K562 (cell line): ENCODE results near the gene FRRS1L. TPM values are rescaled to one million over a fixed set of nuclear protein-coding genes. Genes with fewer than 3 reads are reported as not detected.

Experiments
- C11orf30 ChIP-seq: fragments of 450-650 bp; IDR thresholded peaks from 2 replicates; pipeline ENCODE4 v1.6.1; 2016; ENCODE audit warnings: low read depth, mild to moderate bottlenecking
- COPS2 ChIP-seq: fragments of 450-650 bp; conservative IDR thresholded peaks from 2 replicates; pipeline ENCODE4 v1.6.1; 2016; ENCODE audit warnings: mild to moderate bottlenecking, moderate library complexity
- FOXP4 ChIP-seq: sonication (generic); formaldehyde crosslinking; IDR thresholded peaks from 2 replicates; pipeline ENCODE4 v1.8.0; 2022; ENCODE audit warnings: mild to moderate bottlenecking, missing genetic modification reagents, borderline replicate concordance
- GABPB2 ChIP-seq: fragments of 250-450 bp; sonication (Bioruptor Pico); conservative IDR thresholded peaks from 2 replicates; pipeline ENCODE4 v1.5.1; 2021; ENCODE audit warnings: mild to moderate bottlenecking
- HLTF ChIP-seq: fragments of 450-650 bp; IDR thresholded peaks from 2 replicates; pipeline ENCODE4 v1.6.1; 2016
- KDM1A ChIP-seq, 2 experiments: fragments of 450-650 bp; IDR thresholded peaks; 2 replicates each; pipeline ENCODE4 v1.6.1; 2016; ENCODE audit warnings: mild to moderate bottlenecking in 2 of 2
- NCOA2 ChIP-seq, 2 experiments: fragments of 450-650 bp; IDR thresholded peaks; 2 replicates each; pipeline ENCODE4 v1.6.1; 2018; ENCODE audit warnings: mild to moderate bottlenecking in 2 of 2, moderate library complexity in 1 of 2; ENCODE audit not compliant: partially characterized antibody in 2 of 2
- PRPF4 ChIP-seq: fragments of 200-400 bp; formaldehyde crosslinking; IDR thresholded peaks from one replicate; pipeline ENCODE4 v1.6.1; 2017; ENCODE audit warnings: low read length, low read depth, mild to moderate bottlenecking; ENCODE audit not compliant: insufficient read depth, poor library complexity, severe bottlenecking
- SMARCA4 ChIP-seq: fragments of 450-650 bp; IDR thresholded peaks from 2 replicates; pipeline ENCODE4 v1.6.1; 2016
- TAF7 ChIP-seq: fragments of 450-650 bp; IDR thresholded peaks from 2 replicates; pipeline ENCODE4 v1.6.1; 2016; ENCODE audit warnings: missing genetic modification characterization, missing compliant biosample characterization
- ZBTB5 ChIP-seq: fragments of 450-650 bp; IDR thresholded peaks from 2 replicates; pipeline ENCODE4 v1.6.1; 2017; ENCODE audit warnings: antibody characterized with exemption
- ZNF224 ChIP-seq: sonication (generic); formaldehyde crosslinking; IDR thresholded peaks from 2 replicates; pipeline ENCODE4 v1.8.0; 2022; ENCODE audit warnings: mild to moderate bottlenecking, missing genetic modification reagents
- ZNF384 ChIP-seq: IDR thresholded peaks from 2 replicates; pipeline ENCODE4 v1.6.1; 2012; ENCODE audit warnings: low read depth, low read length, improper control_type of control experiment
- ZNF444 ChIP-seq: fragments of 250-450 bp; sonication (Bioruptor Pico); IDR thresholded peaks from 2 replicates; pipeline ENCODE4 v1.4.0; 2020; ENCODE audit warnings: mild to moderate bottlenecking, moderate library complexity
- ZNF76 ChIP-seq: fragments of 250-450 bp; sonication (Bioruptor Pico); IDR thresholded peaks from 2 replicates; pipeline ENCODE4 v1.4.0; 2020; ENCODE audit warnings: mild to moderate bottlenecking, moderate library complexity, borderline replicate concordance
- ZZZ3 ChIP-seq: fragments of 450-650 bp; IDR thresholded peaks from 2 replicates; pipeline ENCODE4 v1.6.1; 2016; ENCODE audit warnings: antibody characterized with exemption, mild to moderate bottlenecking, moderate library complexity
- polyA plus RNA-seq, 8 experiments: library from polyadenylated mRNA; depleted of rRNA in 4 of 8; stranded (reverse) in 5 of 8; unstranded in 3 of 8; fragments of >200 nt; fragmentation: Nextera tagmentation in 2 of 8; fragmentation: Illumina TruSeq in 1 of 8; extraction: Ambion mirVana in 2 of 8; extraction: Trizol in 1 of 8; gene quantifications; 2 replicates each; pipeline versions ENCODE4 v1.2.1 to v1.2.3, GENCODE V29; 2011 to 2014; ENCODE audit warnings: inconsistent platforms in 1 of 8, missing spikeins in 1 of 8
- total RNA-seq, 7 experiments: library from RNA; depleted of rRNA in 6 of 7; stranded (reverse); fragments of >200 nt in 6 of 7; fragmentation: Illumina TruSeq in 2 of 7; extraction: Trizol in 2 of 7; gene quantifications; 2 replicates each; pipeline versions ENCODE4 v1.2.1 to v1.2.3, GENCODE V29; 2011 to 2021; ENCODE audit warnings: low replicate concordance in 1 of 7
- TF ChIP-seq, protein P1 (sequence below): sonication (generic); formaldehyde crosslinking; IDR thresholded peaks from 2 replicates; pipeline ENCODE4 v1.4.0; 2020; ENCODE audit warnings: mild to moderate bottlenecking, missing genetic modification reagents
- TF ChIP-seq, protein P2 (sequence below): sonication (generic); formaldehyde crosslinking; IDR thresholded peaks from 2 replicates; pipeline ENCODE4 v1.8.0; 2022; ENCODE audit warnings: mild to moderate bottlenecking, missing genetic modification reagents
- TF ChIP-seq, protein P3 (sequence below): sonication (generic); formaldehyde crosslinking; IDR thresholded peaks from 2 replicates; pipeline ENCODE4 v1.8.0; 2022; ENCODE audit warnings: missing genetic modification reagents, mild to moderate bottlenecking, borderline replicate concordance

Gene FRRS1L
- total and polyA plus RNA-seq, 9 of the 15 experiments (the other 6 are each of a cell fraction or from before 2014, with no cell fraction given) = under 0.01 to 0.04 (median 0.03) TPM; not detected in 5

- TF ChIP-seq, protein P1, sequence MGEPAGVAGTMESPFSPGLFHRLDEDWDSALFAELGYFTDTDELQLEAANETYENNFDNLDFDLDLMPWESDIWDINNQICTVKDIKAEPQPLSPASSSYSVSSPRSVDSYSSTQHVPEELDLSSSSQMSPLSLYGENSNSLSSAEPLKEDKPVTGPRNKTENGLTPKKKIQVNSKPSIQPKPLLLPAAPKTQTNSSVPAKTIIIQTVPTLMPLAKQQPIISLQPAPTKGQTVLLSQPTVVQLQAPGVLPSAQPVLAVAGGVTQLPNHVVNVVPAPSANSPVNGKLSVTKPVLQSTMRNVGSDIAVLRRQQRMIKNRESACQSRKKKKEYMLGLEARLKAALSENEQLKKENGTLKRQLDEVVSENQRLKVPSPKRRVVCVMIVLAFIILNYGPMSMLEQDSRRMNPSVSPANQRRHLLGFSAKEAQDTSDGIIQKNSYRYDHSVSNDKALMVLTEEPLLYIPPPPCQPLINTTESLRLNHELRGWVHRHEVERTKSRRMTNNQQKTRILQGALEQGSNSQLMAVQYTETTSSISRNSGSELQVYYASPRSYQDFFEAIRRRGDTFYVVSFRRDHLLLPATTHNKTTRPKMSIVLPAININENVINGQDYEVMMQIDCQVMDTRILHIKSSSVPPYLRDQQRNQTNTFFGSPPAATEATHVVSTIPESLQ (CRISPR knock-in tag) = no peak
- TF ChIP-seq NCOA2 (IDR thresholded peaks at IDR 0.05; ENCODE audit: partially characterized antibody in 2 of 2) = peak in 1 of 2 experiments; percentile 39
- TF ChIP-seq KDM1A (IDR thresholded peaks at IDR 0.05) = peak; percentile 85 to 87
- TF ChIP-seq ZNF224 (CRISPR knock-in tag) = no peak
- TF ChIP-seq ZNF444 (CRISPR knock-in tag) = no peak
- no peak for TF ChIP-seq PRPF4
- TF ChIP-seq, protein P2, sequence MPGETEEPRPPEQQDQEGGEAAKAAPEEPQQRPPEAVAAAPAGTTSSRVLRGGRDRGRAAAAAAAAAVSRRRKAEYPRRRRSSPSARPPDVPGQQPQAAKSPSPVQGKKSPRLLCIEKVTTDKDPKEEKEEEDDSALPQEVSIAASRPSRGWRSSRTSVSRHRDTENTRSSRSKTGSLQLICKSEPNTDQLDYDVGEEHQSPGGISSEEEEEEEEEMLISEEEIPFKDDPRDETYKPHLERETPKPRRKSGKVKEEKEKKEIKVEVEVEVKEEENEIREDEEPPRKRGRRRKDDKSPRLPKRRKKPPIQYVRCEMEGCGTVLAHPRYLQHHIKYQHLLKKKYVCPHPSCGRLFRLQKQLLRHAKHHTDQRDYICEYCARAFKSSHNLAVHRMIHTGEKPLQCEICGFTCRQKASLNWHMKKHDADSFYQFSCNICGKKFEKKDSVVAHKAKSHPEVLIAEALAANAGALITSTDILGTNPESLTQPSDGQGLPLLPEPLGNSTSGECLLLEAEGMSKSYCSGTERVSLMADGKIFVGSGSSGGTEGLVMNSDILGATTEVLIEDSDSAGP (CRISPR knock-in tag) = no peak
- no peak for TF ChIP-seq COPS2
- TF ChIP-seq SMARCA4 = peak; percentile 99
- TF ChIP-seq GABPB2 = no peak
- no peak for TF ChIP-seq ZNF384
- no peak for TF ChIP-seq FOXP4 (CRISPR knock-in tag)
- no peak for TF ChIP-seq ZZZ3
- peak; percentile 48; the same call in 1 of the 2 replicates for TF ChIP-seq C11orf30
- TF ChIP-seq TAF7 = no peak
- TF ChIP-seq, protein P3, sequence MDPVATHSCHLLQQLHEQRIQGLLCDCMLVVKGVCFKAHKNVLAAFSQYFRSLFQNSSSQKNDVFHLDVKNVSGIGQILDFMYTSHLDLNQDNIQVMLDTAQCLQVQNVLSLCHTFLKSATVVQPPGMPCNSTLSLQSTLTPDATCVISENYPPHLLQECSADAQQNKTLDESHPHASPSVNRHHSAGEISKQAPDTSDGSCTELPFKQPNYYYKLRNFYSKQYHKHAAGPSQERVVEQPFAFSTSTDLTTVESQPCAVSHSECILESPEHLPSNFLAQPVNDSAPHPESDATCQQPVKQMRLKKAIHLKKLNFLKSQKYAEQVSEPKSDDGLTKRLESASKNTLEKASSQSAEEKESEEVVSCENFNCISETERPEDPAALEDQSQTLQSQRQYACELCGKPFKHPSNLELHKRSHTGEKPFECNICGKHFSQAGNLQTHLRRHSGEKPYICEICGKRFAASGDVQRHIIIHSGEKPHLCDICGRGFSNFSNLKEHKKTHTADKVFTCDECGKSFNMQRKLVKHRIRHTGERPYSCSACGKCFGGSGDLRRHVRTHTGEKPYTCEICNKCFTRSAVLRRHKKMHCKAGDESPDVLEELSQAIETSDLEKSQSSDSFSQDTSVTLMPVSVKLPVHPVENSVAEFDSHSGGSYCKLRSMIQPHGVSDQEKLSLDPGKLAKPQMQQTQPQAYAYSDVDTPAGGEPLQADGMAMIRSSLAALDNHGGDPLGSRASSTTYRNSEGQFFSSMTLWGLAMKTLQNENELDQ = no peak
- TF ChIP-seq HLTF = no peak
- TF ChIP-seq ZBTB5 = no peak
- TF ChIP-seq ZNF76 (CRISPR knock-in tag) = no peak
Measured at GRCh38 chr9:109134167-109134578, 32.9 kb downstream of the FRRS1L start (continued).
